Erythroblast (primary cell): ENCODE data around the gene ASAP2.

ENCODE experiments used
- GATA1 ChIP-seq: IDR thresholded peaks from 2 replicates; pipeline ENCODE4 v1.6.1; 2011; ENCODE audit warnings: low read depth, mild to moderate bottlenecking, control low read depth, low read length, moderate library complexity
- POLR2A ChIP-seq: IDR thresholded peaks from 2 replicates; pipeline ENCODE4 v1.6.1; 2011; ENCODE audit warnings: mild to moderate bottlenecking, low read length

DNA sequence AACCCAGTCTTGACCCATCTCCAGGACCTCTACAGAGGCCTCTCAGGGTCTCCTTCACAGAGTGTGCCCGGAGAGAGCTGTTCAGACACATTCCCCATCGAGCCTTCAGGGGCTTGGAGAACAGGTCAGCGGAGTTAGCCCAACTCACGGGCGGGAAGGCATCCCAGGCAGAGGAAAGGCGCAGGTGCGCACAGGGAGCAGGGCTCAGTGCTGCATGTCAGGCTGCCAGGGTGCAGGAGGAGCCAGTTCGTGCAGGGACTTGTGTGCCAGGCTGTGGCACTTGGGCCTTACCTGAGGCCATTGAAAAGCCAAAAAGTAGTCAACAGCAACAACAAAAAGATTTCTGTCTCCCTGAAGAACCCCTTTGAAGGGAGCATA lies 112.7 kb downstream of the ASAP2 start:
- TF ChIP-seq POLR2A (no peak), GATA1 (no peak)
